Rectal smooth muscle tissue (tissue), 1 donor: ENCODE data around the gene KNTC1.
"Not testable (repeated sequence)": the region's sequence is repeated elsewhere in the genome, so short reads cannot be mapped to it uniquely, and the experiment has no call there.

ENCODE experiments used
- H3K27ac ChIP-seq: one replicate; pipeline ENCODE4 v1.7.0; 2013; ENCODE audit warnings: low read depth, low read length, inconsistent platforms
- H3K27me3 ChIP-seq: one replicate; pipeline ENCODE4 v1.7.0; 2013; ENCODE audit warnings: low read length; ENCODE audit not compliant: control insufficient read depth, insufficient read depth
- H3K36me3 ChIP-seq: one replicate; pipeline ENCODE4 v1.7.0; 2013; ENCODE audit warnings: low read length; ENCODE audit not compliant: control insufficient read depth, insufficient read depth
- H3K4me1 ChIP-seq: one replicate; pipeline ENCODE4 v1.7.0; 2013; ENCODE audit warnings: low read length; ENCODE audit not compliant: control insufficient read depth, insufficient read depth
- H3K4me3 ChIP-seq: one replicate; pipeline ENCODE4 v1.7.0; 2013; ENCODE audit warnings: low read length
- H3K9ac ChIP-seq: one replicate; pipeline ENCODE4 v1.7.0; 2013; ENCODE audit warnings: low read length

The KNTC1 gene

GRCh38 chr12:122584177-122584863 lies 57.3 kb downstream of the KNTC1 start:
- Histone ChIP-seq H3K27me3 (no peaks in the 10 kb centered on the region), H3K27ac (no peak overlapping the region), H3K36me3 (no peaks in the 10 kb centered on the region), H3K4me3 (no peak overlapping the region), H3K4me1 (no peaks in the 10 kb centered on the region), H3K9ac (no peak overlapping the region)

- H3K36me3 ChIP-seq, result no peaks in the 10 kb centered on the region
- no peaks in the 10 kb centered on the region for H3K27me3 ChIP-seq
- no peak overlapping the region for H3K27ac ChIP-seq
- no peak overlapping the region for H3K9ac ChIP-seq
- H3K4me1 ChIP-seq, result no peaks in the 10 kb centered on the region
- no peak overlapping the region for H3K4me3 ChIP-seq
Measured at GRCh38 chr12:122590990-122591389, 63.9 kb downstream of the KNTC1 start.

- not testable (repeated sequence) for H3K9ac ChIP-seq, H3K36me3 ChIP-seq, H3K4me1 ChIP-seq, H3K27me3 ChIP-seq, H3K27ac ChIP-seq, H3K4me3 ChIP-seq
Measured at GRCh38 chr12:122591966-122592365, 64.9 kb downstream of the KNTC1 start.

- H3K4me1 ChIP-seq, H3K9ac ChIP-seq, H3K4me3 ChIP-seq, H3K27me3 ChIP-seq, H3K27ac ChIP-seq, H3K36me3 ChIP-seq: not testable (repeated sequence)
Measured at GRCh38 chr12:122592543-122592942, 65.5 kb downstream of the KNTC1 start.

GRCh38 chr12:122593910-122594309 lies 66.9 kb downstream of the KNTC1 start:
- H3K36me3 ChIP-seq, result no peaks in the 10 kb centered on the region
- no peak overlapping the region for H3K27ac ChIP-seq
- H3K4me3 ChIP-seq, result no peak overlapping the region
- H3K27me3 ChIP-seq, result no peaks in the 10 kb centered on the region
- H3K4me1 ChIP-seq, result no peaks in the 10 kb centered on the region
- H3K9ac ChIP-seq, result no peak overlapping the region

- no peaks in the 10 kb centered on the region for H3K36me3 ChIP-seq
- H3K4me1 ChIP-seq, result no peaks in the 10 kb centered on the region
- H3K9ac ChIP-seq, result no peak overlapping the region
- no peak overlapping the region for H3K27ac ChIP-seq
- H3K4me3 ChIP-seq, result no peak overlapping the region
- H3K27me3 ChIP-seq, result no peaks in the 10 kb centered on the region
Measured at GRCh38 chr12:122596838-122597237, 69.8 kb downstream of the KNTC1 start.

GRCh38 chr12:122602456-122602855 lies 75.4 kb downstream of the KNTC1 start:
- Histone ChIP-seq H3K4me3 (no peak overlapping the region), H3K36me3 (no peaks in the 10 kb centered on the region), H3K27ac (no peak overlapping the region), H3K27me3 (no peaks in the 10 kb centered on the region), H3K9ac (no peak overlapping the region), H3K4me1 (no peaks in the 10 kb centered on the region)

- Histone ChIP-seq H3K9ac (no peak overlapping the region), H3K4me3 (no peak overlapping the region), H3K36me3 (no peaks in the 10 kb centered on the region), H3K4me1 (no peaks in the 10 kb centered on the region), H3K27ac (no peak overlapping the region), H3K27me3 (no peaks in the 10 kb centered on the region)
Measured at GRCh38 chr12:122604993-122605392, 77.9 kb downstream of the KNTC1 start.

GRCh38 chr12:122609732-122610131 lies 82.7 kb downstream of the KNTC1 start:
- Histone ChIP-seq H3K27me3 (no peaks in the 10 kb centered on the region), H3K27ac (no peak overlapping the region), H3K9ac (no peak overlapping the region)

GRCh38 chr12:122610207-122610606 lies 83.2 kb downstream of the KNTC1 start:
- H3K4me1 ChIP-seq, result no peaks in the 10 kb centered on the region
- H3K27me3 ChIP-seq, result no peaks in the 10 kb centered on the region
- H3K4me3 ChIP-seq, result no peak overlapping the region
- H3K9ac ChIP-seq, result no peak overlapping the region
- H3K27ac ChIP-seq, result no peak overlapping the region
- H3K36me3 ChIP-seq, result peaks cover 4% of the 10 kb centered on the region

More at GRCh38 chr12:122609732-122610131, 82.7 kb downstream of the KNTC1 start:
- Histone ChIP-seq H3K4me3 (no peak overlapping the region), H3K36me3 (peaks cover 4% of the 10 kb centered on the region), H3K4me1 (no peaks in the 10 kb centered on the region)

- Histone ChIP-seq H3K4me1 (no peaks in the 10 kb centered on the region), H3K27ac (no peak overlapping the region), H3K4me3 (no peak overlapping the region)
Measured at GRCh38 chr12:122610911-122611310, 83.9 kb downstream of the KNTC1 start.

GRCh38 chr12:122614839-122615238 lies 87.8 kb downstream of the KNTC1 start:
- Histone ChIP-seq H3K27ac (no peak overlapping the region), H3K4me3 (no peak overlapping the region), H3K4me1 (no peaks in the 10 kb centered on the region), H3K27me3 (no peaks in the 10 kb centered on the region), H3K36me3 (peaks cover 4% of the 10 kb centered on the region), H3K9ac (no peak overlapping the region)

More at GRCh38 chr12:122610911-122611310, 83.9 kb downstream of the KNTC1 start:
- Histone ChIP-seq H3K36me3 (peaks cover 4% of the 10 kb centered on the region), H3K27me3 (no peaks in the 10 kb centered on the region), H3K9ac (no peak overlapping the region)

GRCh38 chr12:122615780-122616179 lies 88.7 kb downstream of the KNTC1 start:
- Histone ChIP-seq H3K36me3 (peaks cover 4% of the 10 kb centered on the region), H3K4me1 (no peaks in the 10 kb centered on the region), H3K27ac (no peak overlapping the region), H3K9ac (no peak overlapping the region), H3K4me3 (no peak overlapping the region), H3K27me3 (no peaks in the 10 kb centered on the region)
